ENCODE results near the gene RPS6KB1. TPM values are rescaled to one million over a fixed set of nuclear protein-coding genes. Genes with fewer than 3 reads are reported as not detected.
"Not testable (repeated sequence)": the region's sequence is repeated elsewhere in the genome, so short reads cannot be mapped to it uniquely, and the experiment has no call there.

Gene RPS6KB1
- total RNA-seq, 3 donors from 2014 or later (not counting 1 experiment from before 2014, with no cell fraction given), result 70.6 to 85.0 (median 78.2) TPM

DNA sequence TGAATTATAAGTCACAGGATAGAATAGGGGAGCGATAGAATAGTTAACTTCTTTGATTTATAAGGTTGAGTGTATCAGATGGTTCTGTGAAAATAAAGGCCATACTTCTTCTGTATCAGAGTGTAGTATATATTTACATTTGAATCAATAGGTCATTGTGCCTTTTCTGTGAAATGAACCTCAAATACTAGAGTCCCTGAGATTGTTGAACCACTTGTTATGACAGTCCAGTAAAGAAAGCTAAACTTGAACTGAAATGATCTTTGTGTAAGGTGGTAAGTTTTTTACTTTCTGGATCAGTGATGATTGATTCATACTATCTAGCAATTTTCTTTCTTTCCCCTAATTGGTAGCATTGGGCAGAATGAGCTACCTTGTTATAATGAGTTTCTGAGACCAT is 40.4 kb downstream of the RPS6KB1 start:
- peaks cover 74% of the 10 kb centered on the region for H3K36me3 ChIP-seq (ENCODE audit: control insufficient read depth, insufficient read depth, low read length)
- H3K4me1 Mint-ChIP-seq; H3K9me3 Mint-ChIP-seq; DNase-seq; intact Hi-C loops (cut with micrococcal nuclease); H3K4me3 ChIP-seq (ENCODE audit: low read length); H3K9me3 ChIP-seq (ENCODE audit: control insufficient read depth, insufficient read depth, low read length); H3K27ac ChIP-seq (ENCODE audit: low read length); H3K27me3 Mint-ChIP-seq (ENCODE audit: low read depth in 2 of 2); H3K27me3 ChIP-seq (ENCODE audit: control insufficient read depth, insufficient read depth, low read length); H3K4me3 Mint-ChIP-seq; ATAC-seq; H3K4me1 ChIP-seq (ENCODE audit: control insufficient read depth, insufficient read depth, low read length): not testable (repeated sequence)
- peaks cover 12% of the 10 kb centered on the region for H3K36me3 Mint-ChIP-seq
- peak overlapping the region in 1 of 2 donors; percentile 14 for H3K27ac Mint-ChIP-seq
- WGBS (ENCODE audit: insufficient coverage), result no CpG with 5 or more reads among the region's 1 CpG

DNA sequence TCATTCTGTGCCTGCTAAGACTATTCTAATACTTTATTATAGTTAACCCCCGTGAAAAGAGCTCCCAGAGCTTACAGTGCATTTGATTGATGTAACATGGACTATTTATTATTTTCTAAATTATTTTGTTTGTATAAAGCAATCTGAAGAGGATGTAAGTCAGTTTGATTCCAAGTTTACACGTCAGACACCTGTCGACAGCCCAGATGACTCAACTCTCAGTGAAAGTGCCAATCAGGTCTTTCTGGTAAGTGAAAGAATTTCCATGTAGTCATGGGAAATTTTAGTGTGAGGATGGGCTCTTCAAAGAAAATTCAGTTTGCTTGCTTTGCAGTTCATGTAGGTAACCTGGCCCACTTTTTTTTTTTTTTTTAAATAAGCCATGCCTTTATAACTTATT is 47.8 kb downstream of the RPS6KB1 start:
- H3K4me1 Mint-ChIP-seq; H3K4me1 ChIP-seq (ENCODE audit: control insufficient read depth, insufficient read depth, low read length); intact Hi-C loops (cut with micrococcal nuclease); H3K4me3 ChIP-seq (ENCODE audit: low read length); H3K27me3 Mint-ChIP-seq (ENCODE audit: low read depth in 2 of 2); H3K36me3 Mint-ChIP-seq; H3K9me3 ChIP-seq (ENCODE audit: control insufficient read depth, insufficient read depth, low read length); DNase-seq; ATAC-seq; H3K27me3 ChIP-seq (ENCODE audit: control insufficient read depth, insufficient read depth, low read length); H3K4me3 Mint-ChIP-seq; H3K27ac ChIP-seq (ENCODE audit: low read length); H3K27ac Mint-ChIP-seq; H3K9me3 Mint-ChIP-seq: not testable (repeated sequence)
- WGBS (ENCODE audit: insufficient coverage), result 43% methylated on average over 1 of the region's 3 CpGs
- H3K36me3 ChIP-seq (ENCODE audit: control insufficient read depth, insufficient read depth, low read length), result peaks cover 52% of the 10 kb centered on the region

DNA sequence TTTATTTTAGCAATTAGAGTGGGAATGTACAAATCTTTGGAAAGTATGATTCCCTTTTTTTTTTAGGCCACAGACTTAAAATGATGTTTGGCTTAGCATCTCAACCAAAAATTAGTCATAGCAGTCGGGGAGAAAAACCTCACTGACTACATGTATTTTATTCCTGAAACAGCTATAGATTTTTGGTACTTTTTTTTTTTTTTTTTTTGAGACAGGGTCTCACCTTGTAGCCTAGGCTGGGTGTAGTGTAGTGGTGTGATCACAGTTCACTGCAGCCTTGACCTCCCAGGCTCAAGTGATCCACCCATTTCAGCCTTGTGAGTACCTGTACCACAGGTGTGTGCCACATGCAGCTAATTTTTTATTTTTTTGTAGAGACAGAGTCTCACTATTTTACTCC is 48.2 kb downstream of the RPS6KB1 start:
- H3K27ac Mint-ChIP-seq, result no peak overlapping the region
- peaks cover 53% of the 10 kb centered on the region for H3K36me3 ChIP-seq (ENCODE audit: control insufficient read depth, insufficient read depth, low read length)
- H3K27ac ChIP-seq (ENCODE audit: low read length), result no peak overlapping the region
- H3K9me3 Mint-ChIP-seq, result no peaks in the 10 kb centered on the region
- no peaks in the 10 kb centered on the region for H3K27me3 ChIP-seq (ENCODE audit: control insufficient read depth, insufficient read depth, low read length)
- peaks cover 8% of the 10 kb centered on the region for H3K36me3 Mint-ChIP-seq
- H3K27me3 Mint-ChIP-seq (ENCODE audit: low read depth in 2 of 2), result no peaks in the 10 kb centered on the region
- ATAC-seq (no peak), DNase-seq (no peak)
- WGBS (ENCODE audit: insufficient coverage), result no CpG with 5 or more reads among the region's 1 CpG
- H3K4me3 Mint-ChIP-seq, result no peak overlapping the region
- H3K9me3 ChIP-seq (ENCODE audit: control insufficient read depth, insufficient read depth, low read length), result no peaks in the 10 kb centered on the region
- no peak overlapping the region for H3K4me3 ChIP-seq (ENCODE audit: low read length)
- H3K4me1 ChIP-seq (ENCODE audit: control insufficient read depth, insufficient read depth, low read length), result no peaks in the 10 kb centered on the region
- TF ChIP-seq, protein P1, sequence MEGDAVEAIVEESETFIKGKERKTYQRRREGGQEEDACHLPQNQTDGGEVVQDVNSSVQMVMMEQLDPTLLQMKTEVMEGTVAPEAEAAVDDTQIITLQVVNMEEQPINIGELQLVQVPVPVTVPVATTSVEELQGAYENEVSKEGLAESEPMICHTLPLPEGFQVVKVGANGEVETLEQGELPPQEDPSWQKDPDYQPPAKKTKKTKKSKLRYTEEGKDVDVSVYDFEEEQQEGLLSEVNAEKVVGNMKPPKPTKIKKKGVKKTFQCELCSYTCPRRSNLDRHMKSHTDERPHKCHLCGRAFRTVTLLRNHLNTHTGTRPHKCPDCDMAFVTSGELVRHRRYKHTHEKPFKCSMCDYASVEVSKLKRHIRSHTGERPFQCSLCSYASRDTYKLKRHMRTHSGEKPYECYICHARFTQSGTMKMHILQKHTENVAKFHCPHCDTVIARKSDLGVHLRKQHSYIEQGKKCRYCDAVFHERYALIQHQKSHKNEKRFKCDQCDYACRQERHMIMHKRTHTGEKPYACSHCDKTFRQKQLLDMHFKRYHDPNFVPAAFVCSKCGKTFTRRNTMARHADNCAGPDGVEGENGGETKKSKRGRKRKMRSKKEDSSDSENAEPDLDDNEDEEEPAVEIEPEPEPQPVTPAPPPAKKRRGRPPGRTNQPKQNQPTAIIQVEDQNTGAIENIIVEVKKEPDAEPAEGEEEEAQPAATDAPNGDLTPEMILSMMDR (IDR thresholded peaks at IDR 0.05), result no peak
- H3K4me1 Mint-ChIP-seq, result peaks cover 0 to 5% of the 10 kb centered on the region in 2 donors
- intact Hi-C loops (cut with micrococcal nuclease), result no loop called here

DNA sequence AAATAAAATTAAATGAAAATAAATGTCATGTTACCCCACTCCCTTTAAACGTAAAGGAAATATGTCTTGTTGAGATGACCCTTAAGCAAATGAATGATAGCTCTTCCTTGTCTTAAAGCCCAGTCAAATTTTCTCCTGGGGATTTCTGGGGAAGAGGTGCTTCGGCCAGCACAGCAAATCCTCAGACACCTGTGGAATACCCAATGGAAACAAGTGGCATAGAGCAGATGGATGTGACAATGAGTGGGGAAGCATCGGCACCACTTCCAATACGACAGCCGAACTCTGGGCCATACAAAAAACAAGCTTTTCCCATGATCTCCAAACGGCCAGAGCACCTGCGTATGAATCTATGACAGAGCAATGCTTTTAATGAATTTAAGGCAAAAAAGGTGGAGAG is 53.5 kb downstream of the RPS6KB1 start:
- H3K27ac ChIP-seq (ENCODE audit: low read length); DNase-seq; H3K4me1 ChIP-seq (ENCODE audit: control insufficient read depth, insufficient read depth, low read length); H3K9me3 ChIP-seq (ENCODE audit: control insufficient read depth, insufficient read depth, low read length); H3K4me1 Mint-ChIP-seq; intact Hi-C loops (cut with micrococcal nuclease); H3K27me3 Mint-ChIP-seq (ENCODE audit: low read depth in 2 of 2); H3K4me3 Mint-ChIP-seq; ATAC-seq; H3K9me3 Mint-ChIP-seq; H3K4me3 ChIP-seq (ENCODE audit: low read length); H3K27ac Mint-ChIP-seq; H3K27me3 ChIP-seq (ENCODE audit: control insufficient read depth, insufficient read depth, low read length): not testable (repeated sequence)
- H3K36me3 Mint-ChIP-seq, result peaks cover 16% of the 10 kb centered on the region
- peaks cover 35% of the 10 kb centered on the region for H3K36me3 ChIP-seq (ENCODE audit: control insufficient read depth, insufficient read depth, low read length)
- 98% methylated on average over 5 of the region's 7 CpGs for WGBS (ENCODE audit: insufficient coverage)

DNA sequence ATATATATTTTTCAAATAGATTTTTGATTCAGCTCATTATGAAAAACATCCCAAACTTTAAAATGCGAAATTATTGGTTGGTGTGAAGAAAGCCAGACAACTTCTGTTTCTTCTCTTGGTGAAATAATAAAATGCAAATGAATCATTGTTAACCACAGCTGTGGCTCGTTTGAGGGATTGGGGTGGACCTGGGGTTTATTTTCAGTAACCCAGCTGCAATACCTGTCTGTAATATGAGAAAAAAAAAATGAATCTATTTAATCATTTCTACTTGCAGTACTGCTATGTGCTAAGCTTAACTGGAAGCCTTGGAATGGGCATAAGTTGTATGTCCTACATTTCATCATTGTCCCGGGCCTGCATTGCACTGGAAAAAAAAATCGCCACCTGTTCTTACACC is 54.4 kb downstream of the RPS6KB1 start:
- H3K27me3 ChIP-seq (ENCODE audit: control insufficient read depth, insufficient read depth, low read length); H3K4me1 Mint-ChIP-seq; ATAC-seq; H3K9me3 ChIP-seq (ENCODE audit: control insufficient read depth, insufficient read depth, low read length); H3K4me1 ChIP-seq (ENCODE audit: control insufficient read depth, insufficient read depth, low read length); H3K27ac ChIP-seq (ENCODE audit: low read length); H3K4me3 ChIP-seq (ENCODE audit: low read length); DNase-seq; intact Hi-C loops (cut with micrococcal nuclease); H3K9me3 Mint-ChIP-seq; H3K27me3 Mint-ChIP-seq (ENCODE audit: low read depth in 2 of 2); H3K4me3 Mint-ChIP-seq: not testable (repeated sequence)
- peaks cover 31% of the 10 kb centered on the region for H3K36me3 ChIP-seq (ENCODE audit: control insufficient read depth, insufficient read depth, low read length)
- peak overlapping the region in 1 of 2 donors; percentile 46 for H3K27ac Mint-ChIP-seq
- peaks cover 16% of the 10 kb centered on the region for H3K36me3 Mint-ChIP-seq
- WGBS (ENCODE audit: insufficient coverage), result 71% methylated on average over 3 of the region's 4 CpGs

Measured in natural killer cell (primary cell).